ENCODE results near the gene OR8S1. TPM values are rescaled to one million over a fixed set of nuclear protein-coding genes. Genes with fewer than 3 reads are reported as not detected.

The OR8S1 gene
- total and polyA plus RNA-seq, 10 of the 15 experiments (the other 5 are each of a cell fraction or from before 2014, with no cell fraction given), result not detected

GRCh38 chr12:48512855-48513254 is 12.6 kb upstream of the OR8S1 start (continued):
- TF ChIP-seq, protein P1, sequence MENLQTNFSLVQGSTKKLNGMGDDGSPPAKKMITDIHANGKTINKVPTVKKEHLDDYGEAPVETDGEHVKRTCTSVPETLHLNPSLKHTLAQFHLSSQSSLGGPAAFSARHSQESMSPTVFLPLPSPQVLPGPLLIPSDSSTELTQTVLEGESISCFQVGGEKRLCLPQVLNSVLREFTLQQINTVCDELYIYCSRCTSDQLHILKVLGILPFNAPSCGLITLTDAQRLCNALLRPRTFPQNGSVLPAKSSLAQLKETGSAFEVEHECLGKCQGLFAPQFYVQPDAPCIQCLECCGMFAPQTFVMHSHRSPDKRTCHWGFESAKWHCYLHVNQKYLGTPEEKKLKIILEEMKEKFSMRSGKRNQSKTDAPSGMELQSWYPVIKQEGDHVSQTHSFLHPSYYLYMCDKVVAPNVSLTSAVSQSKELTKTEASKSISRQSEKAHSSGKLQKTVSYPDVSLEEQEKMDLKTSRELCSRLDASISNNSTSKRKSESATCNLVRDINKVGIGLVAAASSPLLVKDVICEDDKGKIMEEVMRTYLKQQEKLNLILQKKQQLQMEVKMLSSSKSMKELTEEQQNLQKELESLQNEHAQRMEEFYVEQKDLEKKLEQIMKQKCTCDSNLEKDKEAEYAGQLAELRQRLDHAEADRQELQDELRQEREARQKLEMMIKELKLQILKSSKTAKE (IDR thresholded peaks at IDR 0.05; ENCODE audit: low read depth, poor library complexity, severe bottlenecking), result peak; percentile 23
- TF ChIP-seq TAF1 (IDR thresholded peaks at IDR 0.05; ENCODE audit: borderline replicate concordance, low read depth, low read length) (no peak), MEF2B (IDR thresholded peaks at IDR 0.05; ENCODE audit: partially characterized antibody, poor library complexity, severe bottlenecking) (peak; percentile 18), EP300 (IDR thresholded peaks at IDR 0.05; ENCODE audit: borderline replicate concordance in 1 of 2, control insufficient read depth in 1 of 2, low read depth in 2 of 2, low read length in 2 of 2) (peak in 1 of 2 experiments; percentile 71; a peak in 3 of 4 replicates), ZNF217 (IDR thresholded peaks at IDR 0.05) (0 out of 2 replicates have a peak, but pooled peaks have one; percentile 36)

DNA sequence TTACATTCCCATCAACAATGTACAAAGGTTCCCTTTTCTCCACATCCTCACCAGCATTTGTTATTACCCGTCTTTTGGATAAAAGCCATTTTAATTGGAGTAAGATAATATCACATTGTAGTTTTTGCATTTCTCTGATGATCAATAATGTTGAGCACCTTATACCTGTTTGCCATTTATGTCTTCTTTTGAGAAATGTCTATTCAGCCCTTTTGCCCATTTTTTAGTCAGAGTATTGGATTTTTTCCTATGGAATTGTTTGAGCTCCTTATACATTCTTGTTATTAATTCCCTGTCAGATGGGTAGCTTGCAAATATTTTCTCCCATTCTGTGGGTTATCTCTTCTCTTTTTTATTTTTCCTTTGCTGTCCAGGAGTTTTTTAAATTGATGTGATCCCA is 10.7 kb upstream of the OR8S1 start:
- ChIA-PET POLR2A (no interaction called here), CTCF (interaction anchor here (1.3 kb wide), 1 partner anchor 26 kb away, joined by 4 read pairs; no protein-coding TSS in a partner anchor), RAD21 (ENCODE audit: unreplicated experiment) (no interaction called here), SMC1A (ENCODE audit: uncharacterized antibody, unreplicated experiment) (no interaction called here)
- H3K4me1 ChIP-seq (ENCODE audit: control insufficient read depth, insufficient read depth, low read length), result no peaks in the 10 kb centered on the region
- H3K4me2 ChIP-seq (ENCODE audit: control insufficient read depth, insufficient read depth), result no peak overlapping the region
- DNase-seq (ENCODE audit: low read depth, low spot score) (no peak), FAIRE-seq (no peak), ATAC-seq (no peak)
- no peaks in the 10 kb centered on the region for H3K79me2 ChIP-seq (ENCODE audit: control insufficient read depth, insufficient read depth, low read length)
- H3K9ac ChIP-seq (ENCODE audit: control insufficient read depth, insufficient read depth, low read length), result no peak overlapping the region
- peaks cover 4% of the 10 kb centered on the region; the same call in 2 of the 3 replicates for H3K9me3 ChIP-seq (replicated peaks; ENCODE audit: control insufficient read depth, insufficient read depth, low read length)
- intact Hi-C loops (cut with micrococcal nuclease; ENCODE audit: unreplicated experiment) (no loop called here), in situ Hi-C loops (cut with MboI) (no loop called here)
- no peak overlapping the region for H3K4me3 ChIP-seq
- no peak overlapping the region for H2AFZ ChIP-seq (ENCODE audit: control insufficient read depth, low read depth, low read length)
- WGBS (ENCODE audit: insufficient coverage, insufficient replicate concordance, low lambda C conversion rate, missing lambda C conversion rate), result 95% methylated on average over 1 of the region's 1 CpG
- H3K27ac ChIP-seq (ENCODE audit: control insufficient read depth, insufficient read depth), result no peak overlapping the region
- no peaks in the 10 kb centered on the region for H3K27me3 ChIP-seq (replicated peaks in 1 of 2; ENCODE audit: control insufficient read depth in 2 of 2, insufficient read depth in 2 of 2, low read length in 1 of 2)
- no peaks in the 10 kb centered on the region for H4K20me1 ChIP-seq (ENCODE audit: control insufficient read depth, insufficient read depth)
- H3K36me3 ChIP-seq (ENCODE audit: control insufficient read depth in 2 of 2, insufficient read depth in 2 of 2, low read length in 1 of 2), result no peaks in the 10 kb centered on the region
- BruUV-seq (replicated peaks), result no TSS peak
- TF ChIP-seq, protein P2, sequence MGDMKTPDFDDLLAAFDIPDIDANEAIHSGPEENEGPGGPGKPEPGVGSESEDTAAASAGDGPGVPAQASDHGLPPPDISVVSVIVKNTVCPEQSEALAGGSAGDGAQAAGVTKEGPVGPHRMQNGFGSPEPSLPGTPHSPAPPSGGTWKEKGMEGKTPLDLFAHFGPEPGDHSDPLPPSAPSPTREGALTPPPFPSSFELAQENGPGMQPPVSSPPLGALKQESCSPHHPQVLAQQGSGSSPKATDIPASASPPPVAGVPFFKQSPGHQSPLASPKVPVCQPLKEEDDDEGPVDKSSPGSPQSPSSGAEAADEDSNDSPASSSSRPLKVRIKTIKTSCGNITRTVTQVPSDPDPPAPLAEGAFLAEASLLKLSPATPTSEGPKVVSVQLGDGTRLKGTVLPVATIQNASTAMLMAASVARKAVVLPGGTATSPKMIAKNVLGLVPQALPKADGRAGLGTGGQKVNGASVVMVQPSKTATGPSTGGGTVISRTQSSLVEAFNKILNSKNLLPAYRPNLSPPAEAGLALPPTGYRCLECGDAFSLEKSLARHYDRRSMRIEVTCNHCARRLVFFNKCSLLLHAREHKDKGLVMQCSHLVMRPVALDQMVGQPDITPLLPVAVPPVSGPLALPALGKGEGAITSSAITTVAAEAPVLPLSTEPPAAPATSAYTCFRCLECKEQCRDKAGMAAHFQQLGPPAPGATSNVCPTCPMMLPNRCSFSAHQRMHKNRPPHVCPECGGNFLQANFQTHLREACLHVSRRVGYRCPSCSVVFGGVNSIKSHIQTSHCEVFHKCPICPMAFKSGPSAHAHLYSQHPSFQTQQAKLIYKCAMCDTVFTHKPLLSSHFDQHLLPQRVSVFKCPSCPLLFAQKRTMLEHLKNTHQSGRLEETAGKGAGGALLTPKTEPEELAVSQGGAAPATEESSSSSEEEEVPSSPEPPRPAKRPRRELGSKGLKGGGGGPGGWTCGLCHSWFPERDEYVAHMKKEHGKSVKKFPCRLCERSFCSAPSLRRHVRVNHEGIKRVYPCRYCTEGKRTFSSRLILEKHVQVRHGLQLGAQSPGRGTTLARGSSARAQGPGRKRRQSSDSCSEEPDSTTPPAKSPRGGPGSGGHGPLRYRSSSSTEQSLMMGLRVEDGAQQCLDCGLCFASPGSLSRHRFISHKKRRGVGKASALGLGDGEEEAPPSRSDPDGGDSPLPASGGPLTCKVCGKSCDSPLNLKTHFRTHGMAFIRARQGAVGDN (IDR thresholded peaks at IDR 0.05), result no peak
- TF ChIP-seq EED (IDR thresholded peaks at IDR 0.05; ENCODE audit: low read depth), result no peak
- TF ChIP-seq CREM (IDR thresholded peaks at IDR 0.05; ENCODE audit: low read depth), result no peak
- no peak for TF ChIP-seq POLR2AphosphoS2 (IDR thresholded peaks at IDR 0.05; ENCODE audit: low read depth, low read length)
- TF ChIP-seq BCL3 (IDR thresholded peaks at IDR 0.05; ENCODE audit: borderline replicate concordance, insufficient read depth, low read depth, low read length, poor library complexity, severe bottlenecking), result no peak
- no peak for TF ChIP-seq JUND (IDR thresholded peaks at IDR 0.05; ENCODE audit: low read depth, low read length)
- TF ChIP-seq MTA3 (IDR thresholded peaks at IDR 0.05; ENCODE audit: borderline replicate concordance, low read length), result no peak
- TF ChIP-seq BMI1 (IDR thresholded peaks at IDR 0.05; ENCODE audit: borderline replicate concordance), result no peak
- no peak for TF ChIP-seq MEF2B (IDR thresholded peaks at IDR 0.05; ENCODE audit: partially characterized antibody, poor library complexity, severe bottlenecking)
- no peak for TF ChIP-seq CEBPB (IDR thresholded peaks at IDR 0.05; ENCODE audit: borderline replicate concordance in 1 of 2, low read depth in 2 of 2, low read length in 2 of 2)
- no peak for TF ChIP-seq PAX8 (IDR thresholded peaks at IDR 0.05)
- TF ChIP-seq HDGF (IDR thresholded peaks at IDR 0.05), result no peak
